ENCODE measurements around the gene LRRIQ3.
A peak's percentile ranks its signal among the peaks of the same experiment; 100 is the strongest.

Gene LRRIQ3

GRCh38 chr1:74107394-74107793, 90.6 kb downstream of the LRRIQ3 start:
- DNase-seq (ENCODE audit: low spot score) = no peak

GRCh38 chr1:74091371-74091770, 106.6 kb downstream of the LRRIQ3 start:
- DNase-seq (ENCODE audit: low spot score) = no peak

DNA sequence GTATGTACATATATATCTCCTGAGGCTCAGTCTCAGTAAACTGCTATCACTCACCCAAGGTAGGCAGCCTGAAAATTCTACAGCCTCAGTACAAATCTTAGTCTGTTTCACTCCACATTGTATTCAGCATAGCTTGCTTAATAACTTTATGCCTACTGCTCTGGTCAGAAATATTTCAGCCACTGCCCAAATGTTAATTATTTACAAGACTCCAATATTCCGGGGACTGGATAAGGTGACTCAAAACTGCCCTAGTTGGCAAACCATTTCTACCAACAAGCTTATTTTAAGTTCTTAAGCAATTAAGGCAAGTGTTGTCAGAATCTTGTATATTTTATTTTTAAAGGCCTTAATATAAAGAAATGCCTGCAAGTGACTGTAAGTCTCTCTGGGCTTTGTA, 114.8 kb downstream of the LRRIQ3 start:
- peak; percentile 76 for DNase-seq (ENCODE audit: low spot score)

DNA sequence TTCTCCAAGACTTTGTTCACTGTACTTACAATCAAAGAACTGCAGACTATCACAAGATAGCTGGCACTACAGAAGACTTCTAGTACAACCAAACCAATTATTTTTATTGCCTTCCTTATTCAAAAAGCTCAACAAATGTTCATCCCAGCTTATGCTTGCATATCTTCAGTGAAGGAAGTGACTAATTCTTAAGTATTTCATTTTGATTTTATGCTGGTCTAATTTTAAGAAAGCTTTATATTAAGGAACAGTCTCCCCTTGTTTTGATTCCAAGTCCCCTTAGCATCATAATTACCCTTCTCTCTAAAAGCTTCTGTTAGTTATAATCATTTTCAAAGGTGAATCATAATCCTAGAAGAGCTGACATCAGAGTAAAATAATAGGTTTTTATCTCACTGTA, 132.9 kb downstream of the LRRIQ3 start:
- DNase-seq (ENCODE audit: low spot score) = no peak

- DNase-seq (ENCODE audit: low spot score) = no peak
Observed at GRCh38 chr1:74057719-74058118, 140.3 kb downstream of the LRRIQ3 start.

DNA sequence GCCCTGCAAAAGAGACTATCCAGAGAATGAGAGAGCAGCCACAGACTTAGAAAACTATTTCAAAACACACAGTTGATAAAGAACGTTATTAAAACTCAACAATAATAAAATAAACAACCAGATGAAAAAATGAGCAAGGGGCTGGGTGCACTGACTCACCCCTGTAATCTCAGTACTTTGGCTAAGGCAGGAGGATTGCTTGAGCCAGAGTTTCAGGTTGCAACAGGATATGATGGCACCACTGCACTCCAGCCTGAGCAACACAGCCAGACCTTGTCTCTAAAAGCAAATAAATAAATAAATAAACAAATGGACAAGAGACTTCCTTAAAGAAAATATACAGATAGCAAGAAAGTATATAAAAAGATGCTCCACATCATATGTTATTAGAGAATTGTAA, 144.6 kb downstream of the LRRIQ3 start:
- no peak for DNase-seq (ENCODE audit: low spot score)

DNA sequence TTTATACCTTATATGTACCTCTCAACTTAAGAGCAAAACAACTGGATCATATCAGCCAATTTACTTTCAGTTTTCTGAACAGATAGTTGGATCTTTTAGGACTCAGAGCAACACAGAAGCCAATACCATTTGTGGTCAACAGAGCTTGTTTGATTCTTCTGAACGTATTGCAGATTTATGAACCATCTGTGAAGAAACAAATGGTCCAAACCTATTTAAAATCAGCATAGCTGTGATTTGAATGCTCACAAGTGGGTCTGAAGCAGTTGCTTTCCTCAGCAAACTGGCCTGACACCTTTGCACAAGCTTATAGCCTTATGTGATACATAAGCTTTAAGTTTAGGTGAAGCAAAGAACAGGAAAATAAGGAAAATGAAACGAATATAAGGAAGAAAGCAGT, 147.6 kb downstream of the LRRIQ3 start:
- DNase-seq (ENCODE audit: low spot score) = no peak

DNA sequence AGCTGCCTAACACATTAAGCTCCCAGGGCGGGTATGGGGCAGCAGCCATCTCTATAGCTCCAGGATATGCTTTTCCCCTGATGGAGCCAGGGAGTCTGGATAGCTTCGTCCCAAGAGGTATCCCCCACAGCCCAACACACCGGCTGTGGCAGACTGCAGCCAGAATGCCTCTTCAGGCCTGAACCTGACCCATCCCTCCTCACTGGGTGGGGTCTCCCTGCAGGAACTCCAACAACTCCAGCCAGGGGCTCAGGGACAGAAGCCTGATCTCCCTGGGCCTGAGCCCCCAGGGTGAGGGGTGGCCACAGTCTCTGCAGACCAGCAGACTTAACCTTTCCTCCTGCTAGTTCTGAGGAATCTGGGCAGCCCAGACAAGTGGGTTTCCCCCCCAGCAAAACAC, 159.9 kb downstream of the LRRIQ3 start:
- no peak for DNase-seq (ENCODE audit: low spot score)

GRCh38 chr1:74012583-74012982, 185.4 kb downstream of the LRRIQ3 start:
- DNase-seq (ENCODE audit: low spot score) = no peak

DNA sequence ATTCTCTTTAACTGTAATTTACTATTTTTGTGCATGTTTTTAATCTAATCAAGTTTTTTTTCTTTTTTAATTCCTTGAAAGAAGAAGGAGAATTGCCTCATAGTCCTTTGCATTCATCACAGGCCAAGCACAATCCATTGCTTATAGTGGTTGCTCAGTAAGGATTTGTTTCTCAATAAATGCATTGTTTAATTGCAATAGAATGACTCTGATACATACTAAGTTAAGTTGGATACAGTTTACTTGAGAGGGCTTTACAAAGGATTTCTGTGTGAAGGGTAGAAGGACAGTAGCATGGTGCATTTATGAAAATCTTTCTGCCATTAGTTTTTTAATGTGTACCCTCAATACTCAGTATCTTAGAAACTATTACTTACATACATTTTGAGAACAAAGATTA, 186.2 kb downstream of the LRRIQ3 start:
- DNase-seq (ENCODE audit: low spot score) = no peak

- DNase-seq (ENCODE audit: low spot score) = no peak
Observed at GRCh38 chr1:74010206-74010605, 187.8 kb downstream of the LRRIQ3 start.

GRCh38 chr1:74005533-74005932, 192.4 kb downstream of the LRRIQ3 start:
- no peak for DNase-seq (ENCODE audit: low spot score)

GRCh38 chr1:74003806-74004205, 194.2 kb downstream of the LRRIQ3 start:
- no peak for DNase-seq (ENCODE audit: low spot score)

DNA sequence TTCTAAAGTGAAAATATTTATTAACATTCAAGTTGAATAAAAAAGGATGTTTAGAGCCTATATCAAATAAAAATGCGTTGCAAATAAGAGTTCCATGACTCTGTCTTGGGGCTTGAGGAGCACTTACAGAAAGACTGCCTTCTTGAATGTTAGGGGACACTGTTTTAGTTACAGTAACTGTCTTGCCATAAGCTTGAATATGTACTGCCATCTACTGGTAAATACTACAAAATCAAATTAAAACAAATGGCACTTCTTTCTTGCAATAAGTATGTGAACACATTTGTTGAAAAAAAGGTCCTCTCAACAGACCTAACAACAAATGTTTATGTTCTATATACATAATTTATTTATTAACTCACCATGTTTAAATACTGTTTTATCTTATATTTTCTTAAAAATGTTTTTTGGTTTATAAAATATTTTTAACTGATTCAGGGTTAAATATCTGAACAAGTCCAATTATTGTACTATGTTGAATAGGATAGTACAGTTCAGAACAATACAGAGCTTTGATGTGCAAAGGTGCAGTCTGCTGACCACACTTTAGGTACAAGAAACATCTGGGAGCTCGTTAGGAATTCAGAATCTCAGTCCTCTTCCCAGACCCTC, 199.5 kb downstream of the LRRIQ3 start:
- peak; percentile 58 for DNase-seq (ENCODE audit: low spot score)

GRCh38 chr1:73980324-73981040, 217.5 kb downstream of the LRRIQ3 start:
- peak; percentile 69 for DNase-seq (ENCODE audit: low spot score)

DNA sequence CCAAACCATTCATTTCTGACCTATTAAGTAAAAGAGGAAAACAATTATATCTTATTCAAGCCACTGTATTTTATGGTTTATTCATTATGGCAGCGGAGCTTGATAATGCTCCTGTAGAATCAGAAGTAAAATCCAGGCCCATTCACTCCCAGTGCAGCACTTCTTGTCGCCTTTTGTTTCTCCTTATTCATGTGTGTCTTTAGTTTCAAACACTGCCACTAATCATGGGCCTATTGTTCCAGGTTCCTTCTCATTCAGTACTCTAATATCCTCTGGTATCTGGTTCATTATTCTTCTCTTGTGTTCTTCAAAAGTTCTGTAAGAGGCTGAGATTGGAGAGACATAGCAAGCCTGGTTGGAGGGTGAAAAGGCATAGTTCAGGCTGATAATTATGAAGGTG, 218.3 kb downstream of the LRRIQ3 start:
- DNase-seq (ENCODE audit: low spot score) = no peak

DNA sequence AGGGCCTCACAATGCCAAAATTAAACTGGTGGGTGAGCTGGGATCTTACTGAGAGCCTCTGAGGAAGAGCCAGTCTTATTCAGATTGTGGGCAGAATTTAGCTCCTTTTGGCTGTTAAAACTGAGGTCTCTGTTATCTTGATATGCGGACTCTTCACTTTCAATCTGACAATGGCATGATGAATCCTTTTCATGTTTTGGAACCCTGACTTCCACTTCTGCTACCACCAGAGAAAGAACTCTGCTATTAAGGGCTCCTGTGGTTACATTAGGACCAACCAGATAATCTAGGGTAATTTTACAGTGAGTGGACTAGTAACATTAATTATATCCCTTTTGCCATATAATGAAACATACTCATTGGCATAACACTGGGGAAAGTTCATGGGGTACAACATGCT, 219.0 kb downstream of the LRRIQ3 start:
- DNase-seq (ENCODE audit: low spot score) = no peak

All from kidney tubule cell (primary cell).